A673 (cell line): Measurements from ENCODE around the gene EFHC1.

ENCODE experiments used
- EZH2 ChIP-seq: fragments of 200-600 bp; sonication (generic); IDR thresholded peaks from 2 replicates; pipeline ENCODE4 v1.6.1; 2017; ENCODE audit warnings: borderline replicate concordance, low read depth, mild to moderate bottlenecking, mixed read lengths, antibody characterized with exemption, low read length; ENCODE audit not compliant: poor library complexity, severe bottlenecking
- TF ChIP-seq, protein P1 (sequence below): fragments of 300-800, 200-600 bp; sonication (generic); conservative IDR thresholded peaks from 2 replicates; pipeline ENCODE4 v1.5.1; 2017; ENCODE audit warnings: low read depth, mild to moderate bottlenecking, antibody characterized with exemption, low read length, moderate library complexity, mixed read lengths

GRCh38 chr6:52438926-52439325 is 18.8 kb downstream of the EFHC1 start:
- TF ChIP-seq, protein P1, sequence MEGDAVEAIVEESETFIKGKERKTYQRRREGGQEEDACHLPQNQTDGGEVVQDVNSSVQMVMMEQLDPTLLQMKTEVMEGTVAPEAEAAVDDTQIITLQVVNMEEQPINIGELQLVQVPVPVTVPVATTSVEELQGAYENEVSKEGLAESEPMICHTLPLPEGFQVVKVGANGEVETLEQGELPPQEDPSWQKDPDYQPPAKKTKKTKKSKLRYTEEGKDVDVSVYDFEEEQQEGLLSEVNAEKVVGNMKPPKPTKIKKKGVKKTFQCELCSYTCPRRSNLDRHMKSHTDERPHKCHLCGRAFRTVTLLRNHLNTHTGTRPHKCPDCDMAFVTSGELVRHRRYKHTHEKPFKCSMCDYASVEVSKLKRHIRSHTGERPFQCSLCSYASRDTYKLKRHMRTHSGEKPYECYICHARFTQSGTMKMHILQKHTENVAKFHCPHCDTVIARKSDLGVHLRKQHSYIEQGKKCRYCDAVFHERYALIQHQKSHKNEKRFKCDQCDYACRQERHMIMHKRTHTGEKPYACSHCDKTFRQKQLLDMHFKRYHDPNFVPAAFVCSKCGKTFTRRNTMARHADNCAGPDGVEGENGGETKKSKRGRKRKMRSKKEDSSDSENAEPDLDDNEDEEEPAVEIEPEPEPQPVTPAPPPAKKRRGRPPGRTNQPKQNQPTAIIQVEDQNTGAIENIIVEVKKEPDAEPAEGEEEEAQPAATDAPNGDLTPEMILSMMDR, result no peak
- no peak for TF ChIP-seq EZH2
